Natural killer cell (primary cell): ENCODE measurements around the gene NAA30. TPM values are rescaled to one million over a fixed set of nuclear protein-coding genes. Genes with fewer than 3 reads are reported as not detected.

Source experiments
- ATAC-seq, 3 donors: fragments of 150-1000 bp in 2 of 3; fragments of 200-7000 bp in 1 of 3; cut with Tn5 transposase; 1 replicate in 1 of 3; 2 replicates in 2 of 3; pipeline ENCODE4 v1.10.0; 2021; ENCODE audit warnings: mild to moderate bottlenecking in 2 of 3, moderate library complexity in 2 of 3
- DNase-seq, 2 donors: peaks; one replicate each; pipeline versions ENCODE4 v3.0.0 to v3.0.0-alpha.2; 2013 to 2021; ENCODE audit warnings: mixed read lengths in 1 of 2
- H3K27ac ChIP-seq: one replicate; pipeline ENCODE4 v1.5.1; 2013; ENCODE audit warnings: mild to moderate bottlenecking, low read length
- H3K27me3 ChIP-seq: one replicate; pipeline ENCODE4 v1.6.1; 2013; ENCODE audit warnings: low read length; ENCODE audit not compliant: control insufficient read depth, insufficient read depth
- H3K36me3 ChIP-seq: one replicate; pipeline ENCODE4 v1.6.1; 2013; ENCODE audit warnings: low read length; ENCODE audit not compliant: control insufficient read depth, insufficient read depth
- H3K4me1 ChIP-seq: one replicate; pipeline ENCODE4 v1.6.1; 2013; ENCODE audit warnings: low read length; ENCODE audit not compliant: control insufficient read depth, insufficient read depth
- H3K4me3 ChIP-seq: one replicate; pipeline ENCODE4 v1.5.1; 2013; ENCODE audit warnings: low read length
- H3K9me3 ChIP-seq: one replicate; pipeline ENCODE4 v1.6.1; 2013; ENCODE audit warnings: low read length; ENCODE audit not compliant: control insufficient read depth, insufficient read depth
- H3K27ac Mint-ChIP-seq, 2 donors: one replicate each; pipeline ENCODE4 v1.8.0; 2022; ENCODE audit warnings: mild to moderate bottlenecking in 2 of 2, mixed read lengths in 2 of 2, moderate library complexity in 1 of 2
- H3K27me3 Mint-ChIP-seq, 2 donors: one replicate each; pipeline ENCODE4 v1.8.0; 2022; ENCODE audit warnings: low read depth in 2 of 2, mixed read lengths in 2 of 2
- H3K36me3 Mint-ChIP-seq: one replicate; pipeline ENCODE4 v1.8.0; 2022; ENCODE audit warnings: mixed read lengths
- H3K4me1 Mint-ChIP-seq, 2 donors: one replicate each; pipeline ENCODE4 v1.8.0; 2022; ENCODE audit warnings: mixed read lengths in 2 of 2
- H3K4me3 Mint-ChIP-seq: one replicate; pipeline ENCODE4 v1.8.0; 2022; ENCODE audit warnings: mild to moderate bottlenecking, moderate library complexity, mixed read lengths
- H3K9me3 Mint-ChIP-seq, 2 donors: one replicate each; pipeline ENCODE4 v1.8.0; 2022; ENCODE audit warnings: mixed read lengths in 2 of 2
- CTCF ChIP-seq: fragments of 200-600 bp; IDR thresholded peaks from one replicate; pipeline ENCODE4 v1.8.0; 2022; ENCODE audit warnings: antibody characterized with exemption
- WGBS: methylation state at CpG from one replicate; pipeline ENCODE4 v1.1.7; 2013; ENCODE audit warnings: missing lambda C conversion rate; ENCODE audit not compliant: insufficient coverage; 5-methylcytosine and 5-hydroxymethylcytosine counted together
- intact Hi-C: fragments of 100-400 bp; cut with micrococcal nuclease; formaldehyde crosslinking; loops from one replicate; pipeline ENCODE4 v1.14.2; 2022
- total RNA-seq, 4 donors: library from RNA; stranded (reverse); fragments of 120-200 nt in 1 of 4; gene quantifications; one replicate each; pipeline versions ENCODE4 v1.2.3 to v1.2.4, GENCODE V29; 2013 to 2022

NAA30 gene
- total RNA-seq, 3 donors from 2014 or later (not counting 1 experiment from before 2014, with no cell fraction given) = 17.1 to 32.6 (median 24.0) TPM

- H3K27ac ChIP-seq = no peak overlapping the region
- Mint-ChIP-seq H3K4me3 (no peak overlapping the region), H3K27me3 (no peaks in the 10 kb centered on the region), H3K36me3 (peaks cover 16% of the 10 kb centered on the region), H3K27ac (peak overlapping the region in 1 of 2 donors; percentile 0), H3K4me1 (peaks cover 29 to 34% of the 10 kb centered on the region in 2 donors), H3K9me3 (no peaks in the 10 kb centered on the region)
- DNase-seq (no peak), ATAC-seq (no peak)
- WGBS = 93% methylated on average over 2 of the region's 2 CpGs
- no peaks in the 10 kb centered on the region for H3K9me3 ChIP-seq
- H3K27me3 ChIP-seq = no peaks in the 10 kb centered on the region
- TF ChIP-seq CTCF = no peak
- peaks cover 22% of the 10 kb centered on the region for H3K36me3 ChIP-seq
- no peaks in the 10 kb centered on the region for H3K4me1 ChIP-seq
- intact Hi-C loops = no loop called here
- H3K4me3 ChIP-seq = no peak overlapping the region
Measured at GRCh38 chr14:57408037-57408436, 17.7 kb downstream of the NAA30 start.

- WGBS = no CpG with 5 or more reads among the region's 1 CpG
- Histone ChIP-seq H3K4me3 (no peak overlapping the region), H3K4me1 (no peaks in the 10 kb centered on the region), H3K36me3 (peaks cover 19% of the 10 kb centered on the region), H3K9me3 (no peaks in the 10 kb centered on the region), H3K27ac (no peak overlapping the region), H3K27me3 (no peaks in the 10 kb centered on the region)
- no peak for DNase-seq
- no peak overlapping the region for H3K4me3 Mint-ChIP-seq
- H3K27me3 Mint-ChIP-seq = no peaks in the 10 kb centered on the region
- peaks cover 30 to 34% of the 10 kb centered on the region in 2 donors for H3K4me1 Mint-ChIP-seq
- TF ChIP-seq CTCF = no peak
- peaks cover 16% of the 10 kb centered on the region for H3K36me3 Mint-ChIP-seq
- H3K9me3 Mint-ChIP-seq = no peaks in the 10 kb centered on the region
- no peak overlapping the region for H3K27ac Mint-ChIP-seq
- intact Hi-C loops = no loop called here
- ATAC-seq = no peak
Measured at GRCh38 chr14:57408634-57409033, 18.2 kb downstream of the NAA30 start.

GRCh38 chr14:57412341-57412740 lies 22.0 kb downstream of the NAA30 start:
- Histone ChIP-seq H3K9me3 (no peaks in the 10 kb centered on the region), H3K36me3 (peaks cover 14% of the 10 kb centered on the region), H3K4me1 (no peaks in the 10 kb centered on the region), H3K4me3 (no peak overlapping the region), H3K27ac (no peak overlapping the region), H3K27me3 (no peaks in the 10 kb centered on the region)
- ATAC-seq (no peak), DNase-seq (no peak)
- WGBS = 67% methylated on average over 1 of the region's 2 CpGs
- Mint-ChIP-seq H3K36me3 (peaks cover 16% of the 10 kb centered on the region), H3K27me3 (no peaks in the 10 kb centered on the region), H3K4me1 (peaks cover 12 to 15% of the 10 kb centered on the region in 2 donors), H3K27ac (peak overlapping the region in 1 of 2 donors; percentile 25), H3K4me3 (no peak overlapping the region), H3K9me3 (no peaks in the 10 kb centered on the region)
- intact Hi-C loops = no loop called here
- TF ChIP-seq CTCF = no peak

- Mint-ChIP-seq H3K4me3 (no peak overlapping the region), H3K36me3 (peaks cover 16% of the 10 kb centered on the region), H3K27ac (no peak overlapping the region), H3K4me1 (peaks cover 5 to 8% of the 10 kb centered on the region in 2 donors), H3K27me3 (no peaks in the 10 kb centered on the region), H3K9me3 (no peaks in the 10 kb centered on the region)
- 83% methylated on average over 2 of the region's 2 CpGs for WGBS
- DNase-seq (no peak), ATAC-seq (no peak)
- H3K27ac ChIP-seq = no peak overlapping the region
- H3K36me3 ChIP-seq = peaks cover 14% of the 10 kb centered on the region
- no peak for TF ChIP-seq CTCF
- H3K4me3 ChIP-seq = no peak overlapping the region
- no peaks in the 10 kb centered on the region for H3K4me1 ChIP-seq
- intact Hi-C loops = no loop called here
- no peaks in the 10 kb centered on the region for H3K27me3 ChIP-seq
- no peaks in the 10 kb centered on the region for H3K9me3 ChIP-seq
Measured at GRCh38 chr14:57413849-57414248, 23.5 kb downstream of the NAA30 start.
